NCI-H345 treated with DMSO at 0.1 percent for 48 hours (cell line): ENCODE data around the gene MRTFA.
"Not testable (repeated sequence)": the region's sequence is repeated elsewhere in the genome, so short reads cannot be mapped to it uniquely, and the experiment has no call there.

Experiments
- DNase-seq: peaks from one replicate; lab custom pipeline; 2025; ENCODE audit not compliant: unreplicated experiment; lab: John Stamatoyannopoulos, UW

Gene MRTFA

GRCh38 chr22:40628354-40629042 is 8.0 kb downstream of the MRTFA start:
- no peak for DNase-seq

DNA sequence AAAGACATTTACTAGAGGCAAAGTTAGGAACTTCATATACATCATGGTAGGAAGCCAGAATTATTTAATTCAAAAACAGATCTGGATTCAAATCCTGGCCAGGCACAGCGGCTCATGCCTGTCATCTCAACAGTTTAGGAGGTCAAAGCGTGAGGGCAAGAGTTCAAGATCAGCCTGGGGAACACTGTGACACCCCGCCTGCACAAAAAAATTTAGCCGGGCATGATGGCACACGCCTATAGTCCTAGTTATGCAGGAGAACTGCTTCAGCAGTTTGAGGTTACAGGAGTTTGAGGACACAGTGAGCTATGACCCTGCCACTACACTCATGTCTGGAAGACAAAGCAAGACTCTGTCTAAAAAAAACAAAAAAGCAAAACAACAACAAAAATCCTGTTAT is 8.9 kb downstream of the MRTFA start:
- DNase-seq = no peak

DNA sequence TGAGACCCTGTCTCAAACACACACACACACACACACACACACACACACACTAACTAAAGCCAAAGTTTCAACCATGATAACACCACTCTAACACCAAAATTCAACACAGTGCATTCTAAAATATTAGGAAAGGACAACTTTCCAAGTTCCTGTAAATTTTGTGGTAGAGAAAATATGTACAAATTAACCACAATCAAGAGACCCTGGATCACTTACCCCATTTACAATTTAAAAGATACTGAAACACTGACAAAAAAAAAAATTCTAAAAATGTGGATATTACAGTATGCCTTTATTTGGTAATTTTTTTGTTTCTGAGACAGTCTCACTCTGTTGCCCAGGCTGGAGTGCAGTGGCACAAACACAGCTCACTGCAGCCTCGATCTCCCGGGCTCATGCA is 9.7 kb downstream of the MRTFA start:
- DNase-seq = no peak

DNA sequence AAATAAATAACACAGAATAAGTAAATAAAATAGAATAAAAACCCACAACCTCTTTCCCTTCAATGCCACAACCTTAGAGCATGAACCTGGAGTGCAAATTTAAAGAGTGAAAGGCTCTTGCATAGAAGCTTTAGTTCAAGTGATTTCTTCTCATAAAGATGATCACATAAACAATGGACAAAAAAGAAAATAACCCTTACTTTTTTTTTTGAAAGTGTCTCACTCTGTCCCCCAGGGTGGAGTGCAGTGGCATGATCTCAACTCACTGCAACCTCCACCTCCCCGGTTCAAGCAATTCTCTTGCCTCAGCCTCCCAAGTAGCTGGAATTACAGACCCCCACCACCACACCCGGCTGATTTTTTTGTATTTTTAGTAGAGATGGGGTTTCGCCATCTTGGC is 10.7 kb downstream of the MRTFA start:
- not testable (repeated sequence) for DNase-seq

- not testable (repeated sequence) for DNase-seq
Observed at GRCh38 chr22:40625281-40625680, 11.2 kb downstream of the MRTFA start.

- no peak for DNase-seq
Observed at GRCh38 chr22:40624770-40625169, 11.7 kb downstream of the MRTFA start.

DNA sequence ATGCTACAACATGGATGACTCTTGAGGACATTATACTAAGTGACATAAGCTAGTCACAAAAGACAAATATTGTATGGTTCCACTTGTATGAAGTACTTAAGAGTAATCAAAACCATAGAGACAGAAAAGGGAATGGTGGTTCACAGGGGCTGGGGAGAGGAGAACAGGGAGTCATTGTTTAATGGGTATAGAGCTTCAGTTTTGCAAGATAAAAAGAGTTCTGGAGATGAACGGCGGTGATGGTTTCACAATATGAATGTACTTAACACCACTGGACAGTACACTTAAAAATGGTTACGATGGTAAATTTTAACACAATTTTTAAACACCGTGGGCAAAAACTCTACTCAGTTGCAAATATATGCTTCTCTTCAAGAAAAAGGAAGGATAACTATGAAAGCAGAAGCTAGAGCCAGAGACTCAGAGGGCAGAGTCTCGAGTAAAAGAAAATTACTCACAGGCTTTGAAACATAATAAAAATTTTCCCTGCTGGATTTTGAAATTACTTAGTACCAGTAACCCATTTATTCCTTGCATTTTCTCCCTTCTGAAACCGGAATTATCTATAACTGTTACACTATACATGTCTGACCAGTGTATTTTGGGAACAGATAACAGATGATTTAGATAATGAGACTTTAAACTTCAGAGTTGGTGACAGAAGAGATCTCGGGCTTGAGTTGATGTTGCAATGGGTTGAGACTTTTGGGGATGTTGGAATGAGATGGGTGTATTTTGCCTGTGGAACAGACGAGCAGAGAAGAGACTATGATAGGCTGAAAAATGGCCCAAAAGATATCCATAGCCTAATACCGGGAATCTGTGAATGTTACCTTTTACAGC is 15.0 kb downstream of the MRTFA start:
- no peak for DNase-seq

- no peak for DNase-seq
Observed at GRCh38 chr22:40620464-40621046, 16.0 kb downstream of the MRTFA start.

- DNase-seq = no peak
Observed at GRCh38 chr22:40618400-40618799, 18.1 kb downstream of the MRTFA start.

- DNase-seq = no peak
Observed at GRCh38 chr22:40616578-40616977, 19.9 kb downstream of the MRTFA start.

GRCh38 chr22:40613067-40613466 is 23.5 kb downstream of the MRTFA start:
- no peak for DNase-seq

- no peak for DNase-seq
Observed at GRCh38 chr22:40612291-40612751, 24.2 kb downstream of the MRTFA start.

GRCh38 chr22:40611606-40612005 is 24.9 kb downstream of the MRTFA start:
- DNase-seq = no peak

DNA sequence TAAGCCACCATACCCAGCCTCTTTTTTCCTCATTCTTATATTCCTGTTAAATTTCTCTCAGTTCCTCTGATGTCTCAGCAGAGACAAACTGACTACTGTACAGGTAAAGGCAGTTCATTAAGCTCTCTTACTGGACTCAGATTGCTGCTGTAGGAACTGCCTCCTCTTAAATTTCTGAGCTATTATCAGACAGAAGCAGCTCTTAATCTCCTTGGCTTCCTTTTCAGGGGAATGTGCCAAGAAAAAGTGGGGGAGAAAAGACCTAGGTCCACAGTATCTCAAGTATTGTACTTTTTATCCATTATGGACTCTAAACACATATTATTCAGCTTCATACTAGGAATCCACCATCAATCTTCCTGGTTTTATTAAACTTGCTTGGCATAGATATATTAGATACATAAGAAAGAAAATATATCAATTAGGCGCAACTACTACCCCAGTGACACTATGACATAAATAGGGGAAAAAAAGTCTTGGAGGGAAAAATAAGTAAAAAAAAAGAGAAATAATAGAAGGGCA is 26.1 kb downstream of the MRTFA start:
- DNase-seq = no peak

DNA sequence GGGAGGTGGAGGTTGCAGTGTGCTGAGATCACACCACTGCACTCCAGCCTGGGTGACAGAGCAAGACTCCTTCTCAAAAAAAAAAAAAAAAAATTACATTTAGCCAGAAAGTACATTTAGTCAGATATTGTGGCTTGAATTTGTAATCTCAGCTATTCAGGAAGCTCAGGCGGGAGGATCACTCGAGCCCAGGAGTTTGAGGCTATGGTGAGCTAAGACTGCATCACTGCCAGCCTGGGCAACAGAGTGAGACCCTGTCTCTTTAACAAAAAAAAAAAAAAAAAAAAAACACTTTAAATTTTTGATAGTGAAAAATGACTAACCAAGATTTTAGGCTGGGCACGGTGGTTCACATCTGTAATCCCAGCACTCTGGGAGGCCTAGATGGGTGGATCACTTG is 27.3 kb downstream of the MRTFA start:
- no peak for DNase-seq

DNA sequence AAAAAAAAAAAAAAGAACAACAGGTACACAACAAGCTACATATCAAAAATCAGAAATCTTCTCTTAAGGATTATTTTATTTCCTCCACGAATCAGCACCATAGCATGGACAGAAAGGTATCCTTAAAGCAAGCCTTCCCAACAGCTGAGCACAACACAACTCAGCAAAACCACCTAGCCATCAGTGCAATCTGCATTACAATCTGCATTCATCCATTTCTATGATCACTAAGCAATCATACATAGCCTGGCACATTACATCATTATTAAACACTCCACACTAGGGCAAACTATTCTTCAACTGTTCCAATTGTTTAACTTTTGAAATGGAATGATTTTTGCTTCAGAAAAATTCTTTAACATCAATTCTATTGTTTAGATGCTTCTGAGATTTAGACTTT is 29.0 kb downstream of the MRTFA start:
- DNase-seq = no peak

DNA sequence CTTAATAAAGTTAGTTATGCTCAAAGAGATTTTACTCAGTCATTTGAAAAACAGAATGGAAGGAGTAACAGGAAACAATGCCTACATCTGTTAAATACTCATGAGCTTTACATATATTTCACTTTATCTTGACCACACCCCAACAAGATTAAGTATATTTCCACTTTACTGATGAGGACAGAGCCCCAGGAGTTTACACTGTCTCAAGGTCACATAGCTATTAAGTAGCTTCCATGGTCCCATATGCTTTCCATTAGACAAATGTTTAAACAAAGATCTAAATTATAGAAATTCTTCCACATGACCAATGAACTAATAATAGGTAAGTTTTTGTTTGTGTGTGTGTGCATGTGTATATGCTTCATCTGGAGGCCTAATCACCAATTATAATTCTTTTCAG is 30.2 kb downstream of the MRTFA start:
- no peak for DNase-seq

DNA sequence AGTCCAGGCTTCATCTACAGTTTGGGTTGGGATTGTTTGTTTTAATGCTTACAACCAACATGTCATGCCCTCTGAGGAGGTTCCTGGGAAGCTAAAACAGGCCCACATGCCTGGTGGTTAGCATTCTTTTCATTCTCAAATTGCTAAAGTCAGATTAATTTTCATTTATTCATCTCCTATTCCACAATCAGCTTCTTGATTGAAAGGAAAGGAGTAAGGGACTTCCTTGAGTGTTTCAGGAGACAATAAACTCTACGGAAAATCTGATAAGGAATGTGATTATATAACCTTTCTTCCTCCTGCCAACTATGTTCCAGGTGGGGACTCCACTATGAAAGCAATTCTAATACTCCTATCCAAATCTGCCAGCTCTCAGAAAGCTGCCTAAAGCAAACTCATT is 30.8 kb downstream of the MRTFA start:
- no peak for DNase-seq

DNA sequence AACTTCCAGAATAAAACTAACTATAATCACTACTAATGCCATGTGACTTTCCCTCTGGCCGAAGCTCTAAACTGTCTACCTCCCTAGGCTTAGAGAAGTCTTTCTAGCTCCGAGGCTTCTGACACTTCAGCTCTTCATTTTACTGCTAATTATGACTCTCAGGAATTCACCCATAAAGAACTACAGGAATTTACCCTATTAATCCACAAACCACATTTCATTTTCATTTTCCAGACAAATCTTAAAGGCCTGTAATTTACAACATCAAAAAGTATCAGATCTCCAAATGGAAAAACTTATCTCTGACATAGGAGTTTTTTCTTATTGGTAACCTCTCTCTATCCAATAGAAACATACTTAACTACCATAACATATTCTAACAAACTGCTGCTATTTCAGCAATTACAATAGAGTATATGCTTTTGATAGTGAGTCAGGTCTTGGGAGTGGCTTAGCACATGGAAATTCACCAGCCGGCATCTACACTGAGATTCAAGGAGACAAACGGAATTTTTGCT is 33.4 kb downstream of the MRTFA start:
- DNase-seq = no peak

DNA sequence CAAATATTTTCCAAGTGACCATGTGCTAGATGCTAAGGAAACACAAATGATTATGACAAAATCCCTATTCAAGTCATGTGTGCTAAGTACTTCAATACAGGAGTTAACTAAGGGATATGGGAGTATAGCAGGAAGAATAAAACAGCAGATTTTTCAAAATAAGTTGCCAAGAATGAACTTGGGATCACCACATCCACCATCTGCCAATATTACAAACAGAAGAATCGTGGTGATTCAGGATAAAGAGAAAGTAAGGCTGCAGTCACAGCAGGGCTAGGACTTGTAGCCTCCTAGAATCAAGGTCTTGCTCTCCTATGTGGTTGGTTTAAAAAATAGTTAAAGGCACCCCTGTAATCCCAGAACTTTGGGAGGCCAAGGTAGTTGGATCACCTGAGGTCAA is 34.3 kb downstream of the MRTFA start:
- no peak for DNase-seq

DNA sequence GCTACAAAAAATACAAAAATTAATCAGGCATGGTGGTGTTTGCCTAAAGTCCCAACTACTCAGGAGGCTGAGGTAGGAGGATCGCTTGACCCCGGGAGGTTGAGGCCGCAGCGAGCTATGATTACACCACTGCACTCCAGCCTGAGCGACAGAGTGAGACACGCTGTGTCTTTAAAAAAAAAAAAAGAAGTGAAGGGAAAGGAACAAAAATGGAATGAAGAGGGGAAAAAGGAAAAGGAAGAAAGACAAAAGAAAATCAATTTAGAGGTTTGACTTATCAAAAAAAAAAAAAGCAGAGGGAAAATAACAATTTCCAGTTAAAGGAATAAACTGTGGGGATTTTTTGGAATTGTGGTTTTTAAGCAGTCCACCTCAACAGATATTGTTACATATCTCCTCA is 36.8 kb downstream of the MRTFA start:
- no peak for DNase-seq

DNA sequence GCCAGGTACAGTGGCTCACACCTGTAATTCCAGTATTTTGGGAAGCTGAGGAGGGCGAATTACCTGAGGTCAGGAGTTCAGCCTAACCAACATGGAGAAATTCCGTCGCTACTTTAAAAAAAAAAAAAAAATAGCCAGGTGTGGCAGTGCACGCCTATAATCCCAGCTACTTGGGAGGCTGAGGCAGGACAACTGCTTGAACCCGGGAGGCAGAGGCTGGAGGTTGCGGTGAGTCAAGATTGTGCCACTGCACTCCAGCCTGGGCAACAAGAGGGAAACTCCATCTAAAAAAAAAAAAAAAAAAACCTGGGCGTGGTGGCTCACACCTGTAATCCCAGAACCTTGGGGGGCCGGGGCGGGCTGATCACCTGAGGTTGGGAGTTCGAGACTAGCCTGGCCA is 37.8 kb downstream of the MRTFA start:
- not testable (repeated sequence) for DNase-seq
